ENCODE results near the gene BCL2L1.

DNA sequence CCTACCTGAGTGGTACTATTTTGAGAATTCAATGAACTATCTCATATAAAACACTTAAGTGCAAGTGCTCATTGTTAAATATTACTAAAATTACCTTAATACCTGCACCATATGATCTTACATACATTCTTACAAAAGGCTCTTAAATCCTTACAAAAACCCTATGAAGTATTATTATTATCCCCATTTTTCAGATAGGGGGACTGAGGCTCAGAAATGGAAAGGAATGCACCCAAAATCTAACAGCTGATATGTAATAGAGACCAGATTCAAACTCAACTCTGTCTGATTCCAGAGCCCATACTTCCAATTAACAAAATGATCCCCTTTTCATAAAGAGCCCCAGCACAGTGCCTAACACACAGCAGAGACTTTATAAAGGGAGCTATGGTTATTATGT, 17.5 kb downstream of the BCL2L1 start:
- TF ChIP-seq EP300 (IDR thresholded peaks at IDR 0.05) (no peak), CTCF (IDR thresholded peaks at IDR 0.05) (no peak)

Measured in tibial nerve (tissue), 4 donors.